SU-DHL-6 (cell line): ENCODE measurements around the gene ELMOD3.

ENCODE experiments used
- EZH2phosphoT487 ChIP-seq: fragments of 200-600 bp; sonication (generic), shearing (Covaris generic); conservative IDR thresholded peaks from 2 replicates; pipeline ENCODE4 v1.6.1; 2018; ENCODE audit warnings: mild to moderate bottlenecking, antibody characterized with exemption, low read length, moderate library complexity, mixed read lengths
- TF ChIP-seq, protein P1 (sequence below): fragments of 200-600 bp; sonication (generic); IDR thresholded peaks from one replicate; pipeline ENCODE4 v1.5.1; 2017; ENCODE audit warnings: antibody characterized with exemption, mild to moderate bottlenecking, low read length, moderate library complexity; ENCODE audit not compliant: insufficient read depth, poor library complexity, severe bottlenecking

DNA sequence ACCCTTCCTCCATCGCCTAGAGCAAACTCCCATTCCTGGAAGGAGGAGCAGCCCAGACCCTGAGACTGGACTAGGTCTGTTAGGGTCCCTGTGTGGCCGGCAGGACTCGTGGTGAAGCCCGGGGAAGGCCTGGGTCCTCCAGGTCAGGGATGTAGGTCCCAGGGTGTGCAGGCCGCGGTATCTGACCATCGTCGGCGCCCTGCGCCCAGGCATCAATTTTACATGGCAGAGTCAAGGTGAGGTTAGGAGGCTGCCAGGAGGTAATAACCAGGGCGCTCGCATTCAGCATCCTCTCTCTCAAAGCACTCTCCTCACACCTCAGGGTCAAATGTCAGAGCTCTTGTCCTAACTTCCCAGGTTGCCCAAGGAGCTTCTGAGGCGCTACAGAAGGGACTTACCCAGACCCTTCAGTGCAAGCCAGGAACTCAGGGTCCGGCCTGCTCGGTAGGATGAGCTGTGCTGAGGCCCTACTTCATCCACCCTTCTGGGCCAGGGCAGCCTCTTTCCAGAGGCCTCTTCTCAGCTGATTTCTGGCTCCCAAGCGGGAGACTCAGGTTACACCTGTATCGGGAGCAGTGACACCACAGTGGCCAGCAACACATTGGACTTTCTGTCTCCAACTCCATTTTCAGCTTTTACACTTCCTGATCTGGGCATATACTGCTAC is 64.6 kb downstream of the ELMOD3 start:
- TF ChIP-seq, protein P1, sequence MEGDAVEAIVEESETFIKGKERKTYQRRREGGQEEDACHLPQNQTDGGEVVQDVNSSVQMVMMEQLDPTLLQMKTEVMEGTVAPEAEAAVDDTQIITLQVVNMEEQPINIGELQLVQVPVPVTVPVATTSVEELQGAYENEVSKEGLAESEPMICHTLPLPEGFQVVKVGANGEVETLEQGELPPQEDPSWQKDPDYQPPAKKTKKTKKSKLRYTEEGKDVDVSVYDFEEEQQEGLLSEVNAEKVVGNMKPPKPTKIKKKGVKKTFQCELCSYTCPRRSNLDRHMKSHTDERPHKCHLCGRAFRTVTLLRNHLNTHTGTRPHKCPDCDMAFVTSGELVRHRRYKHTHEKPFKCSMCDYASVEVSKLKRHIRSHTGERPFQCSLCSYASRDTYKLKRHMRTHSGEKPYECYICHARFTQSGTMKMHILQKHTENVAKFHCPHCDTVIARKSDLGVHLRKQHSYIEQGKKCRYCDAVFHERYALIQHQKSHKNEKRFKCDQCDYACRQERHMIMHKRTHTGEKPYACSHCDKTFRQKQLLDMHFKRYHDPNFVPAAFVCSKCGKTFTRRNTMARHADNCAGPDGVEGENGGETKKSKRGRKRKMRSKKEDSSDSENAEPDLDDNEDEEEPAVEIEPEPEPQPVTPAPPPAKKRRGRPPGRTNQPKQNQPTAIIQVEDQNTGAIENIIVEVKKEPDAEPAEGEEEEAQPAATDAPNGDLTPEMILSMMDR: no peak
- no peak for TF ChIP-seq EZH2phosphoT487
